ENCODE measurements around the gene PGAP6. TPM values are rescaled to one million over a fixed set of nuclear protein-coding genes. Genes with fewer than 3 reads are reported as not detected.

The PGAP6 gene
- total and polyA plus RNA-seq, 9 of the 15 experiments (the other 6 are each of a cell fraction or from before 2014, with no cell fraction given): 0.45 to 50.2 (median 39.3) TPM

GRCh38 chr16:414395-415169 is 32.8 kb upstream of the PGAP6 start:
- peak in 1 of 4 experiments; percentile 4 for DNase-seq (ENCODE audit: extremely low read depth in 1 of 4, low spot score in 3 of 4)
- Histone ChIP-seq H3K9me3 (replicated peaks; ENCODE audit: control insufficient read depth, insufficient read depth, low read depth, low read length) (no peaks in the 10 kb centered on the region), H4K20me1 (replicated peaks; ENCODE audit: control insufficient read depth, insufficient read depth, low read length) (no peaks in the 10 kb centered on the region), H3K4me2 (ENCODE audit: insufficient read depth, low read length) (no peak overlapping the region), H3K27ac (ENCODE audit: extremely low read depth, low read depth, low read length) (no peak overlapping the region), H3K27me3 (ENCODE audit: control insufficient read depth in 2 of 2, insufficient read depth in 2 of 2, low read length in 2 of 2) (no peaks in the 10 kb centered on the region), H3K36me3 (ENCODE audit: control insufficient read depth, insufficient read depth, low read length) (peaks cover 8% of the 10 kb centered on the region; the same call in 1 of the 3 replicates), H3K9me1 (ENCODE audit: control insufficient read depth, insufficient read depth, low read length) (no peaks in the 10 kb centered on the region), H3K4me1 (replicated peaks in 1 of 2; ENCODE audit: control insufficient read depth in 2 of 2, insufficient read depth in 2 of 2, low read length in 2 of 2) (peaks cover 0 to 32% of the 10 kb centered on the region in 2 experiments; a peak in 2 of 5 replicates), H2AFZ (ENCODE audit: low read depth, low read length) (no peak overlapping the region), H3K9ac (ENCODE audit: insufficient read depth in 1 of 2, low read depth in 2 of 2, low read length in 2 of 2) (peak overlapping the region in 1 of 2 experiments; percentile 24; a peak in 2 of 4 replicates), H3K79me2 (ENCODE audit: control insufficient read depth, insufficient read depth, low read length) (no peaks in the 10 kb centered on the region), H3K4me3 (no peak overlapping the region)
- no peak for FAIRE-seq
- CTCF ChIA-PET (ENCODE audit: low intra/inter-chr PET ratio): no interaction called here
- no peak for ATAC-seq
- WGBS (ENCODE audit: insufficient coverage, low coverage, missing lambda C conversion rate): 67% methylated on average over 21 of the region's 21 CpGs
- BruUV-seq (replicated peaks): no TSS peak
- intact Hi-C loops (cut with micrococcal nuclease) (no loop called here), in situ Hi-C loops (cut with MboI) (no loop called here)
- POLR2A ChIA-PET: interaction anchor here (1.1 to 2.7 kb wide), 2 partner anchors 10 to 13 kb away, joined by 3 to 13 read pairs; partner anchors contain the start of genes DECR2 and RAB11FIP3
- TF ChIP-seq ERF (CRISPR knock-in tag; IDR thresholded peaks at IDR 0.05) (no peak), ARNT (IDR thresholded peaks at IDR 0.05) (no peak), KAT7 (CRISPR knock-in tag; IDR thresholded peaks at IDR 0.05; ENCODE audit: borderline replicate concordance) (no peak), MAFK (IDR thresholded peaks at IDR 0.05; ENCODE audit: low read length) (peak; percentile 81), ZNF398 (CRISPR knock-in tag; IDR thresholded peaks at IDR 0.05) (no peak), ZNF316 (IDR thresholded peaks at IDR 0.05) (peak; percentile 93), MAFF (IDR thresholded peaks at IDR 0.05; ENCODE audit: low read length) (peak; percentile 84), CREB3 (tag; conservative IDR thresholded peaks at IDR 0.05; ENCODE audit: low read depth) (no peak), MAFG (tag; conservative IDR thresholded peaks at IDR 0.05) (peak; percentile 75), C11orf30 (IDR thresholded peaks at IDR 0.05; ENCODE audit: low read depth) (peak; percentile 90), RERE (CRISPR knock-in tag; IDR thresholded peaks at IDR 0.05; ENCODE audit: borderline replicate concordance) (no peak), TAF15 (IDR thresholded peaks at IDR 0.05; ENCODE audit: low read depth, low read length) (no peak)

Data from K562 (cell line).